HEK293 (cell line): Measurements from ENCODE around the gene BICRAL.
A peak's percentile ranks its signal among the peaks of the same experiment; 100 is the strongest.

ENCODE experiments used
- AEBP2 ChIP-seq: fragments of 450-650 bp; formaldehyde crosslinking; IDR thresholded peaks from 2 replicates; pipeline ENCODE4 v1.5.1; 2016; ENCODE audit warnings: missing biosample characterization, missing genetic modification characterization, borderline replicate concordance
- ATF2 ChIP-seq: fragments of 450-650 bp; formaldehyde crosslinking; IDR thresholded peaks from 2 replicates; pipeline ENCODE4 v1.5.1; 2016; ENCODE audit warnings: missing biosample characterization, missing genetic modification characterization, low read depth
- FEZF1 ChIP-seq: fragments of 450-650 bp; formaldehyde crosslinking; IDR thresholded peaks from 2 replicates; pipeline ENCODE4 v1.5.1; 2016; ENCODE audit warnings: missing biosample characterization, missing genetic modification characterization
- IKZF3 ChIP-seq: fragments of 450-650 bp; IDR thresholded peaks from 2 replicates; pipeline ENCODE4 v1.5.0; 2018; ENCODE audit warnings: missing biosample characterization, mild to moderate bottlenecking, missing genetic modification characterization, moderate library complexity
- PRDM1 ChIP-seq: fragments of 450-650 bp; formaldehyde crosslinking; IDR thresholded peaks from 2 replicates; pipeline ENCODE4; 2016; ENCODE audit warnings: missing biosample characterization, missing genetic modification characterization
- SP2 ChIP-seq: fragments of 450-650 bp; formaldehyde crosslinking; IDR thresholded peaks from 2 replicates; pipeline ENCODE4 v1.5.1; 2016; ENCODE audit warnings: missing biosample characterization, missing genetic modification characterization
- SP3 ChIP-seq: fragments of 450-650 bp; formaldehyde crosslinking; IDR thresholded peaks from 2 replicates; pipeline ENCODE4 v1.5.1; 2016; ENCODE audit warnings: missing biosample characterization, missing genetic modification characterization
- SP7 ChIP-seq: fragments of 450-650 bp; formaldehyde crosslinking; IDR thresholded peaks from 2 replicates; pipeline ENCODE4 v1.5.1; 2016; ENCODE audit warnings: missing biosample characterization, missing genetic modification characterization
- TRIM28 ChIP-seq: IDR thresholded peaks from 2 replicates; pipeline ENCODE4 v1.6.1; 2011; ENCODE audit warnings: low read length, control low read depth, borderline replicate concordance
- WT1 ChIP-seq: fragments of 450-650 bp; formaldehyde crosslinking; IDR thresholded peaks from 2 replicates; pipeline ENCODE4 v1.5.1; 2016; ENCODE audit warnings: missing biosample characterization, missing genetic modification characterization
- YY2 ChIP-seq: fragments of 450-650 bp; formaldehyde crosslinking; IDR thresholded peaks from 2 replicates; pipeline ENCODE4 v1.5.1; 2016; ENCODE audit warnings: missing biosample characterization, missing genetic modification characterization
- ZBTB44 ChIP-seq: fragments of 450-650 bp; IDR thresholded peaks from 2 replicates; pipeline ENCODE4 v1.5.1; 2018; ENCODE audit warnings: missing biosample characterization, mild to moderate bottlenecking, missing genetic modification characterization
- ZBTB7A ChIP-seq: fragments of 450-650 bp; formaldehyde crosslinking; IDR thresholded peaks from 2 replicates; pipeline ENCODE4 v1.5.1; 2016; ENCODE audit warnings: low read depth, missing biosample characterization, missing genetic modification characterization
- ZEB2 ChIP-seq: fragments of 450-650 bp; formaldehyde crosslinking; IDR thresholded peaks from 2 replicates; pipeline ENCODE4 v1.5.1; 2016; ENCODE audit warnings: missing biosample characterization, missing genetic modification characterization
- ZFP69B ChIP-seq: fragments of 450-650 bp; formaldehyde crosslinking; IDR thresholded peaks from 2 replicates; pipeline ENCODE4 v1.5.1; 2016; ENCODE audit warnings: missing biosample characterization, missing genetic modification characterization
- ZNF133 ChIP-seq: fragments of 450-650 bp; formaldehyde crosslinking; IDR thresholded peaks from 2 replicates; pipeline ENCODE4 v1.5.1; 2016; ENCODE audit warnings: missing biosample characterization, missing genetic modification characterization
- ZNF140 ChIP-seq: fragments of 450-650 bp; formaldehyde crosslinking; IDR thresholded peaks from 2 replicates; pipeline ENCODE4 v1.5.1; 2016; ENCODE audit warnings: missing biosample characterization, missing genetic modification characterization
- ZNF19 ChIP-seq: fragments of 450-650 bp; formaldehyde crosslinking; IDR thresholded peaks from 2 replicates; pipeline ENCODE4; 2016; ENCODE audit warnings: missing biosample characterization, missing genetic modification characterization, low read depth
- ZNF280D ChIP-seq: fragments of 450-650 bp; formaldehyde crosslinking; IDR thresholded peaks from 2 replicates; pipeline ENCODE4 v1.5.1; 2016; ENCODE audit warnings: missing biosample characterization, missing genetic modification characterization
- ZNF324 ChIP-seq: fragments of 450-650 bp; formaldehyde crosslinking; IDR thresholded peaks from 2 replicates; pipeline ENCODE4 v1.5.1; 2016; ENCODE audit warnings: missing biosample characterization, missing genetic modification characterization
- ZNF341 ChIP-seq: fragments of 450-650 bp; formaldehyde crosslinking; IDR thresholded peaks from 2 replicates; pipeline ENCODE4; 2016; ENCODE audit warnings: low read depth, missing biosample characterization, missing genetic modification characterization
- ZNF354C ChIP-seq: fragments of 450-650 bp; formaldehyde crosslinking; IDR thresholded peaks from 2 replicates; pipeline ENCODE4 v1.5.1; 2016; ENCODE audit warnings: missing biosample characterization, missing genetic modification characterization, low read depth, borderline replicate concordance
- ZNF391 ChIP-seq: fragments of 450-650 bp; formaldehyde crosslinking; IDR thresholded peaks from 2 replicates; pipeline ENCODE4 v1.5.1; 2016; ENCODE audit warnings: low read depth, missing biosample characterization, missing genetic modification characterization, borderline replicate concordance
- ZNF48 ChIP-seq: fragments of 450-650 bp; formaldehyde crosslinking; IDR thresholded peaks from 2 replicates; pipeline ENCODE4 v1.5.1; 2016; ENCODE audit warnings: missing biosample characterization, missing genetic modification characterization
- ZNF558 ChIP-seq: fragments of 450-650 bp; formaldehyde crosslinking; IDR thresholded peaks from 2 replicates; pipeline ENCODE4 v1.5.1; 2016; ENCODE audit warnings: missing biosample characterization, missing genetic modification characterization
- ZNF561 ChIP-seq: fragments of 450-650 bp; IDR thresholded peaks from 2 replicates; pipeline ENCODE4 v1.5.1; 2018; ENCODE audit warnings: missing biosample characterization, missing genetic modification characterization, borderline replicate concordance
- ZNF571 ChIP-seq: fragments of 450-650 bp; formaldehyde crosslinking; IDR thresholded peaks from 2 replicates; pipeline ENCODE4 v1.5.0; 2017; ENCODE audit warnings: missing biosample characterization, missing genetic modification characterization
- ZNF585B ChIP-seq: fragments of 450-650 bp; formaldehyde crosslinking; IDR thresholded peaks from 2 replicates; pipeline ENCODE4 v1.5.1; 2016; ENCODE audit warnings: missing biosample characterization, missing genetic modification characterization
- ZNF596 ChIP-seq: fragments of 450-650 bp; IDR thresholded peaks from 2 replicates; pipeline ENCODE4 v1.5.0; 2018; ENCODE audit warnings: missing biosample characterization, mild to moderate bottlenecking, missing genetic modification characterization, moderate library complexity
- ZNF610 ChIP-seq: fragments of 450-650 bp; formaldehyde crosslinking; IDR thresholded peaks from 2 replicates; pipeline ENCODE4 v1.5.1; 2016; ENCODE audit warnings: missing biosample characterization, missing genetic modification characterization, borderline replicate concordance
- ZNF677 ChIP-seq: fragments of 450-650 bp; IDR thresholded peaks from 2 replicates; pipeline ENCODE4 v1.5.0; 2018; ENCODE audit warnings: missing biosample characterization, mild to moderate bottlenecking, missing genetic modification characterization, moderate library complexity
- ZNF830 ChIP-seq: fragments of 450-650 bp; IDR thresholded peaks from 2 replicates; pipeline ENCODE4 v1.5.0; 2018; ENCODE audit warnings: missing biosample characterization, missing genetic modification characterization, low read depth, mild to moderate bottlenecking, moderate library complexity
- ZXDB ChIP-seq: fragments of 450-650 bp; formaldehyde crosslinking; IDR thresholded peaks from 2 replicates; pipeline ENCODE4 v1.5.1; 2016; ENCODE audit warnings: missing biosample characterization, missing genetic modification characterization

The BICRAL gene

GRCh38 chr6:42745640-42746462 is 36.0 kb upstream of the BICRAL start, which contains the start of gene TBCC (continued):
- TF ChIP-seq ZBTB44 (tag by site-specific recombination) (peak; percentile 94), SP3 (peak; percentile 74), ZNF571 (no peak), ZNF391 (tag by site-specific recombination) (peak; percentile 58; the same call in 1 of the 2 replicates), SP7 (tag by site-specific recombination) (0 out of 2 replicates have a peak, but pooled peaks have one; percentile 11), ZFP69B (peak; percentile 8; the same call in 1 of the 2 replicates), ZNF677 (no peak), ZNF610 (tag by site-specific recombination) (0 out of 2 replicates have a peak, but pooled peaks have one; percentile 42), ZBTB7A (tag by site-specific recombination) (peak; percentile 41; the same call in 1 of the 2 replicates), IKZF3 (tag by site-specific recombination) (no peak), ZNF140 (tag by site-specific recombination) (no peak), ZNF19 (tag by site-specific recombination) (no peak), FEZF1 (tag by site-specific recombination) (no peak), WT1 (tag by site-specific recombination) (no peak), ZNF341 (tag by site-specific recombination) (no peak; the same call in 1 of the 2 replicates), ZNF354C (tag by site-specific recombination) (no peak), AEBP2 (tag by site-specific recombination) (no peak), ZNF561 (tag by site-specific recombination) (0 out of 2 replicates have a peak, but pooled peaks have one; percentile 17), ZXDB (peak; percentile 60; the same call in 1 of the 2 replicates), ZNF830 (tag by site-specific recombination) (no peak), SP2 (peak; percentile 83), YY2 (tag by site-specific recombination) (peak; percentile 78), PRDM1 (tag by site-specific recombination) (peak; percentile 47; the same call in 1 of the 2 replicates), ATF2 (peak; percentile 12; the same call in 1 of the 2 replicates), ZEB2 (tag by site-specific recombination) (no peak; the same call in 1 of the 2 replicates), ZNF48 (tag by site-specific recombination) (no peak), ZNF596 (no peak), ZNF585B (no peak), ZNF133 (tag by site-specific recombination) (no peak), ZNF324 (tag by site-specific recombination) (peak; percentile 63; the same call in 1 of the 2 replicates), TRIM28 (no peak), ZNF280D (tag by site-specific recombination) (peak; percentile 18; the same call in 1 of the 2 replicates), ZNF558 (tag by site-specific recombination) (no peak)
